Esophagus muscularis mucosa (tissue), 3 donors: ENCODE data around the gene TATDN2.

Experiments used
- CTCF ChIP-seq, 3 experiments: fragments of 200-600 bp in 2 of 3; fragments of 450-650 bp in 1 of 3; sonication (generic) in 2 of 3; IDR thresholded peaks; one replicate each; pipeline ENCODE4 v1.5.1; 2017 to 2019; ENCODE audit warnings: antibody characterized with exemption in 3 of 3, mild to moderate bottlenecking in 2 of 3, moderate library complexity in 1 of 3
- POLR2A ChIP-seq: fragments of 450-650 bp; IDR thresholded peaks from one replicate; pipeline ENCODE4 v1.6.1; 2017; ENCODE audit warnings: antibody characterized with exemption, moderate library complexity, mild to moderate bottlenecking, low read depth
- POLR2AphosphoS5 ChIP-seq, 2 donors: sonication (generic); formaldehyde crosslinking; IDR thresholded peaks; one replicate each; pipeline ENCODE4 v1.6.1; 2017; ENCODE audit warnings: antibody characterized with exemption in 2 of 2

- TF ChIP-seq CTCF (IDR thresholded peaks at IDR 0.05) = no peak
- no peak for TF ChIP-seq POLR2AphosphoS5 (IDR thresholded peaks at IDR 0.05)
- no peak for TF ChIP-seq POLR2A
Measured at GRCh38 chr3:10288575-10288960, 40.3 kb downstream of the TATDN2 start.
